Liver (tissue), 2 donors: ENCODE measurements around the gene ROPN1B.
A peak's percentile ranks its signal among the peaks of the same experiment; 100 is the strongest.
"Not testable (repeated sequence)": the region's sequence is repeated elsewhere in the genome, so short reads cannot be mapped to it uniquely, and the experiment has no call there.

Experiments
- REST ChIP-seq: IDR thresholded peaks from 2 replicates; pipeline ENCODE4 v1.6.1; 2016; ENCODE audit warnings: antibody characterized with exemption, mild to moderate bottlenecking
- TF ChIP-seq, protein P1 (sequence below): fragments of 150-350 bp; IDR thresholded peaks from 2 replicates; pipeline ENCODE4 v1.5.1; 2017; ENCODE audit warnings: improper control_type of control experiment, low read depth, low read length; ENCODE audit not compliant: missing input control
- donor health status: healthy.

DNA sequence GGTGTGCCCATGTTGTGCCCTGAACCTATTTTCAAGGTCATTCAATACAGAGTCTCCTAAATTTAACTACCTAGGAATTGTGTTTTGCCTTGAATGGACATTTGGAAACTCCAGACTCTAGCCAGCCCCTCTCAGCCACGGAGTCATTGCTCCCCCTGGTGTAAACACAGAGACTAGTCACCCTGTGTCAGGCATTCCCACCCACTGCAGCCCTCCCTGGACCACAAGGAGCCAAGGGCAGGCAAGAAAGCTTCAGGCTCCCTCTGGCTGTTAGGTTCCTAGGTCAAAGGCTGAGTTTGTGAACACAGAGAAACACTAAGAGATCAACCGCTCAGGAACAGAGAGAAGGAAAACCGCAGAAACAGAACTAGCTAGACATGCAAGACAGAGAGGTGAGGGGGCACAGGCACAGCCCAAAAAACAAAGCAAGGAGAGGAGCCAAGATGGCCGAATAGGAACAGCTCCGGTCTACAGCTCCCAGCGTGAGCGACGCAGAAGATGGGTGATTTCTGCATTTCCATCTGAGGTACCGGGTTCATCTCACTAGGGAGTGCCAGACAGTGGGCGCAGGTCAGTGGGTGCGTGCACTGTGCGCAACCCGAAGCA, 32.7 kb upstream of the ROPN1B start:
- TF ChIP-seq REST = not testable (repeated sequence)
- TF ChIP-seq, protein P1, sequence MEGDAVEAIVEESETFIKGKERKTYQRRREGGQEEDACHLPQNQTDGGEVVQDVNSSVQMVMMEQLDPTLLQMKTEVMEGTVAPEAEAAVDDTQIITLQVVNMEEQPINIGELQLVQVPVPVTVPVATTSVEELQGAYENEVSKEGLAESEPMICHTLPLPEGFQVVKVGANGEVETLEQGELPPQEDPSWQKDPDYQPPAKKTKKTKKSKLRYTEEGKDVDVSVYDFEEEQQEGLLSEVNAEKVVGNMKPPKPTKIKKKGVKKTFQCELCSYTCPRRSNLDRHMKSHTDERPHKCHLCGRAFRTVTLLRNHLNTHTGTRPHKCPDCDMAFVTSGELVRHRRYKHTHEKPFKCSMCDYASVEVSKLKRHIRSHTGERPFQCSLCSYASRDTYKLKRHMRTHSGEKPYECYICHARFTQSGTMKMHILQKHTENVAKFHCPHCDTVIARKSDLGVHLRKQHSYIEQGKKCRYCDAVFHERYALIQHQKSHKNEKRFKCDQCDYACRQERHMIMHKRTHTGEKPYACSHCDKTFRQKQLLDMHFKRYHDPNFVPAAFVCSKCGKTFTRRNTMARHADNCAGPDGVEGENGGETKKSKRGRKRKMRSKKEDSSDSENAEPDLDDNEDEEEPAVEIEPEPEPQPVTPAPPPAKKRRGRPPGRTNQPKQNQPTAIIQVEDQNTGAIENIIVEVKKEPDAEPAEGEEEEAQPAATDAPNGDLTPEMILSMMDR = peak; percentile 34
